BE2C (cell line): ENCODE data around the gene SERTAD4.
A peak's percentile ranks its signal among the peaks of the same experiment; 100 is the strongest.

Source experiments
- DNase-seq: peaks from one replicate; pipeline ENCODE4 v3.0.0-alpha.2; 2020
- H3K27me3 ChIP-seq: fragments of 250-450 bp; sonication (Bioruptor Pico); 2 replicates; pipeline ENCODE4 v1.5.1; 2020; ENCODE audit warnings: mild to moderate bottlenecking
- H3K36me3 ChIP-seq: fragments of 250-450 bp; sonication (Bioruptor Pico); 2 replicates; pipeline ENCODE4 v1.5.1; 2020; ENCODE audit warnings: mild to moderate bottlenecking
- H3K4me1 ChIP-seq: fragments of 250-450 bp; sonication (Bioruptor Pico); 2 replicates; pipeline ENCODE4 v1.5.1; 2020
- H3K4me3 ChIP-seq: 2 replicates; pipeline ENCODE4 v1.5.1; 2011; ENCODE audit warnings: low read depth, low read length
- H3K9me3 ChIP-seq: fragments of 250-450 bp; sonication (Bioruptor Pico); 2 replicates; pipeline ENCODE4 v1.5.1; 2020
- TF ChIP-seq, protein P1 (sequence below): IDR thresholded peaks from 2 replicates; pipeline ENCODE4 v1.5.1; 2012; ENCODE audit warnings: mild to moderate bottlenecking, low read depth, low read length

The SERTAD4 gene

DNA sequence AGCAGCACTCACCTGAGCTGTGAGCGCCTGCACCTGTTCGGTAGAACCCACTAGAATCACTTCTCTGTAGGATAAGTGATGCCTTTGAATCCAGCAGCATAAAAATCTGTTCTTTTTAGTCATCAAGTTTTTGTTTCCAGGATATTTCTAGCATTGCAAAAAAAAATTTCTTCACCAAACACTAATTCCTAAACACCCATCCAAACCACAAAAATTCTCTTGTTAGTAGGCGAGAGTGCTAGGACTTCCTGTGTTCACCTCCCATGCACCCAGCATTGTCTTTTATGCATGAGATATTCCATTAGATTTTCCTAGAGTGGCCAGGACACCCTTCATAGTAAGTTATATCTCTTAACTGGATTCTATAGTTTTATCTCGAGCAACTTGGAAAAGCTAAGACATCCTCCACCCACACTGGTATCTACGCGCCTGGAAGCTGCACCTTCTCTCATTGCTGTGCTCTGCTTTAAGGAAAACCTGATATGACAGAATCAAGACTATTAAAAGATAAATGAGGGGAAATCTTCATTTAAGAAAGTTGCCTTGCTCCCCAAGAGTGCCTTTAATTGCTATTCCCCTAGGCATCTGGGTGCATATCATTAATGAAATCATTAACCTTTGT is 12.3 kb downstream of the SERTAD4 start:
- no peak overlapping the region for H3K4me3 ChIP-seq
- no peaks in the 10 kb centered on the region for H3K9me3 ChIP-seq
- DNase-seq, result no peak
- H3K36me3 ChIP-seq, result no peaks in the 10 kb centered on the region
- H3K27me3 ChIP-seq, result no peaks in the 10 kb centered on the region
- H3K4me1 ChIP-seq, result no peaks in the 10 kb centered on the region
- TF ChIP-seq, protein P1, sequence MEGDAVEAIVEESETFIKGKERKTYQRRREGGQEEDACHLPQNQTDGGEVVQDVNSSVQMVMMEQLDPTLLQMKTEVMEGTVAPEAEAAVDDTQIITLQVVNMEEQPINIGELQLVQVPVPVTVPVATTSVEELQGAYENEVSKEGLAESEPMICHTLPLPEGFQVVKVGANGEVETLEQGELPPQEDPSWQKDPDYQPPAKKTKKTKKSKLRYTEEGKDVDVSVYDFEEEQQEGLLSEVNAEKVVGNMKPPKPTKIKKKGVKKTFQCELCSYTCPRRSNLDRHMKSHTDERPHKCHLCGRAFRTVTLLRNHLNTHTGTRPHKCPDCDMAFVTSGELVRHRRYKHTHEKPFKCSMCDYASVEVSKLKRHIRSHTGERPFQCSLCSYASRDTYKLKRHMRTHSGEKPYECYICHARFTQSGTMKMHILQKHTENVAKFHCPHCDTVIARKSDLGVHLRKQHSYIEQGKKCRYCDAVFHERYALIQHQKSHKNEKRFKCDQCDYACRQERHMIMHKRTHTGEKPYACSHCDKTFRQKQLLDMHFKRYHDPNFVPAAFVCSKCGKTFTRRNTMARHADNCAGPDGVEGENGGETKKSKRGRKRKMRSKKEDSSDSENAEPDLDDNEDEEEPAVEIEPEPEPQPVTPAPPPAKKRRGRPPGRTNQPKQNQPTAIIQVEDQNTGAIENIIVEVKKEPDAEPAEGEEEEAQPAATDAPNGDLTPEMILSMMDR, result no peak

DNA sequence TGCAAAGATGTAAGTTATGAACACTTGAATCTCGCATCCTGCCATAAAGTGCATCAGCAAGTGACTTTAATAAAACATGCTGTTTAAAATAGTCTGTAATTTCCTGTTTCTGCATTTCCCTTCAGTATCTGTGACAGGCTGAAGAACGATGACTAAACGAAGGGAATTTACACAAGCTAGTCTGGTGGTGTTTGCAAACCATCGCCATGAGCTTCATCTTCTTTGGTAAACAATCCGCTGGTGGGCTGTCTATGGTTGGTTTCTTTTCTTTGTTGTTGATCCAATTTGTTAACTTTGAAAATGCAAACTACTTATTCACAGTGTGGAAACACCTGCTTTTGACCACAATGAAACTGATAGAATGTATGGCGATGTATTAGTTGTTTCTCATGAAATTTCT is 13.9 kb downstream of the SERTAD4 start:
- no peak for DNase-seq
- Histone ChIP-seq H3K27me3 (no peaks in the 10 kb centered on the region), H3K9me3 (no peaks in the 10 kb centered on the region)

DNA sequence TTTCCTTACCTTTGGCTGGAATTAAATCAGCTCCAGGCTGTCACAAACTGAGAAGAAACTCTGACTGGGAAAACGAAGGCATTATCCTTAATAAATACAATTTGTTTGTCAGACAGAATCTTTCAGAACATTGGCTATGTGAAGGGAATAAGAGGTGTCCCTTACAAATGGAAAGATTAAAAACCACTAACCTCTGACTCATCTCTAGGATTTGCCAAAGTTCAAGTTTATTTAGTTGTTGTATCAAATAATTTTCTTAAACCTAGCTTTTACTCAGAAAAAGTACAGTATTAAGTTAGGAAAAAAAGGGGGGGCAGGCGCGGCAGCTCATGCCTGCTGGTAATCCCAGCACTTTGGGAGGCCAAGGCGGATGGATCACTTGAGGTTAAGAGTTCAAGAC is 15.7 kb downstream of the SERTAD4 start:
- Histone ChIP-seq H3K4me3 (no peak overlapping the region), H3K4me1 (peaks cover 7% of the 10 kb centered on the region; the same call in 1 of the 2 replicates), H3K9me3 (no peaks in the 10 kb centered on the region), H3K27me3 (no peaks in the 10 kb centered on the region), H3K36me3 (no peaks in the 10 kb centered on the region)
- DNase-seq, result no peak
- TF ChIP-seq, protein P1, result no peak

More for the DNA sequence above, 13.9 kb downstream of the SERTAD4 start:
- TF ChIP-seq, protein P1, result no peak
- no peak overlapping the region for H3K4me3 ChIP-seq
- H3K36me3 ChIP-seq, result no peaks in the 10 kb centered on the region
- H3K4me1 ChIP-seq, result peaks cover 3% of the 10 kb centered on the region; the same call in 1 of the 2 replicates

DNA sequence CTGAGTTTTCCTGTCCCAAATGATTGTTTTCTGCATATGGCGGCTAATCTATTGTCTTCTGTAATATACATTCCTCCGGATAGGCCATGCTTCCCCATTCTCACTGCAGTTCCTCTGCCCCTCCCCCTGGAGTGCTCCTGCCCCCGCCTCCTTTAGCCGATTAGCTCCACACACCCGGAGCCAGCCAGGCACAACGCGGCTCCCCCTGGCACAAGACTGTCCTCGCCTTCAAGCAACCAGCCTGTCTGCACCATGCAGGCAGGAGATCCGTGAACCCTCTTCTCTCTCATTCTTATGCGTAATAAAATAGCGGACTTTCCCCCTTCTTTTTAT is 18.0 kb downstream of the SERTAD4 start:
- peaks cover 7% of the 10 kb centered on the region; the same call in 1 of the 2 replicates for H3K4me1 ChIP-seq
- TF ChIP-seq, protein P1, result no peak
- peak; percentile 65 for DNase-seq
- H3K9me3 ChIP-seq, result no peaks in the 10 kb centered on the region
- no peaks in the 10 kb centered on the region for H3K27me3 ChIP-seq
- peak overlapping the region; percentile 69 for H3K4me3 ChIP-seq
- H3K36me3 ChIP-seq, result no peaks in the 10 kb centered on the region

DNA sequence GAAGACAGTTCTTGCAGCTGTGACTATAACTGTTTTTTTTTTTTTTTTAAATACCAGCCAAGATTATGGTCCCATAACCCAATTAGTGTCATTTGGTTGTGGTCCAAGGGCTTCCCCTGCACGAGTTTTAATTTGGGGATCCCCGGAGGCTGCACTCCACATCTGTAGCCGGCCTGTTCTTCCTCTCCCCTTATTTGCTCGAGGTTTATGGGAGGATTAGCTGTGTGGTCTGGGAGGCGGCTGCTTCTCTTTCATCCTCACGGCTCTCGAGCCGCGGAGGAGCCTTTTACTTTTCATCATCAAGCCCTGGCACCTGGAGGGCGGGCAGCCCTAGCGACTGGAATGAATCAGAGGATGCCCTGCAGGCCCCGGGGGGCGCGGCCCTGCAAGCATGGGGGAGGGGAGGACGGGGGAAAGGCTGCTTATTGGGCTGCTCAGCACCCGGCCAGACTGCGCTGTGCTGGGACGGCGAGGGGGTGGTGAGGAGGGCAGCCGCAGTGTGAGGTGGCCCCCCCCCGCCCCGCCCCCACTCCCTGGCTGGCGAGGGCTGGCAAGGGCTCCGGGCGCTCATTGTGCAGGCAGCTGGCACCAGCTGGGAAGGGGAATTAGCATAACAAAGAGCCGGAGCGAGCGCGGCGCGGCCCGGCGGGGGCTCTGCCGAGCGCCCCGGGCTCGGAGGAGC is 18.5 kb downstream of the SERTAD4 start:
- Histone ChIP-seq H3K9me3 (no peaks in the 10 kb centered on the region), H3K4me3 (peak overlapping the region; percentile 69), H3K27me3 (no peaks in the 10 kb centered on the region), H3K4me1 (peaks cover 7% of the 10 kb centered on the region; the same call in 1 of the 2 replicates), H3K36me3 (no peaks in the 10 kb centered on the region)
- TF ChIP-seq, protein P1, result no peak
- DNase-seq, result peak; percentile 87
